PC-9 (cell line): ENCODE measurements around the gene ZCCHC10. TPM values are rescaled to one million over a fixed set of nuclear protein-coding genes. Genes with fewer than 3 reads are reported as not detected.
A peak's percentile ranks its signal among the peaks of the same experiment; 100 is the strongest.

Experiments used
- Bru-seq: library from RNA; stranded (reverse); fragments of 400-500 nt; gene quantifications from one replicate; lab custom pipeline; 2021; lab: Mats Ljungman, UMichigan
- BruChase-seq, 2 experiments: library from RNA; stranded (reverse); fragments of 400-500 nt; gene quantifications; one replicate each; lab custom pipeline; 2021; lab: Mats Ljungman, UMichigan
- BruUV-seq: library from RNA; stranded (reverse); fragments of 400-500 nt; replicated peaks from 2 replicates; lab custom pipeline; 2021; lab: Mats Ljungman, UMichigan
- CTCF ChIA-PET: fragments of 300-600 bp; sonication (Branson Sonifier 250); formaldehyde crosslinking; loops from one replicate; lab custom pipeline; 2022; ENCODE audit warnings: antibody characterized with exemption; lab: Charles Lee
- POLR2A ChIA-PET: fragments of 300-600 bp; sonication (Branson Sonifier 250); formaldehyde crosslinking; loops from one replicate; lab custom pipeline; 2022; ENCODE audit warnings: antibody characterized with exemption; ENCODE audit not compliant: unreplicated experiment; lab: Charles Lee
- DNase-seq, 2 experiments: peaks; one replicate each; pipeline versions ENCODE4 v3.0.0 to v3.0.0-alpha.2; 2015 to 2022; ENCODE audit warnings: mixed read lengths in 1 of 2
- H2AFZ ChIP-seq: fragments of 200-600 bp; sonication (generic); 2 replicates; pipeline ENCODE4 v1.8.1; 2017; ENCODE audit warnings: antibody characterized with exemption
- H3F3A ChIP-seq: fragments of 200-600 bp; sonication (generic); 2 replicates; pipeline ENCODE4 v1.8.1; 2017; ENCODE audit warnings: antibody characterized with exemption, mild to moderate bottlenecking, low read depth; ENCODE audit not compliant: insufficient read depth
- H3K27ac ChIP-seq: fragments of 200-600 bp; sonication (generic); 2 replicates; pipeline ENCODE4 v1.6.1; 2016; ENCODE audit warnings: mixed run types
- H3K27me3 ChIP-seq: fragments of 200-600 bp; sonication (generic); 2 replicates; pipeline ENCODE4 v1.6.1; 2016; ENCODE audit warnings: low read depth, mixed run types; ENCODE audit not compliant: insufficient read depth
- H3K36me3 ChIP-seq: fragments of 200-600 bp; sonication (generic); 2 replicates; pipeline ENCODE4 v1.6.1; 2016; ENCODE audit warnings: low read depth, mixed run types
- H3K4me1 ChIP-seq: fragments of 200-600 bp; sonication (generic); replicated peaks from 2 replicates; pipeline ENCODE4 v1.6.1; 2016; ENCODE audit warnings: mixed run types; ENCODE audit not compliant: insufficient read depth
- H3K4me2 ChIP-seq: fragments of 200-600 bp; sonication (generic); 2 replicates; pipeline ENCODE4 v1.6.1; 2017; ENCODE audit warnings: mixed run types
- H3K4me3 ChIP-seq: fragments of 200-600 bp; sonication (generic); 2 replicates; pipeline ENCODE4 v1.6.1; 2016; ENCODE audit warnings: mixed run types
- H3K79me2 ChIP-seq: fragments of 200-600 bp; sonication (generic); 2 replicates; pipeline ENCODE4 v1.6.1; 2017; ENCODE audit warnings: low read depth, mixed run types
- H3K9me2 ChIP-seq: fragments of 200-600 bp; sonication (generic); 2 replicates; pipeline ENCODE4 v1.8.1; 2017; ENCODE audit warnings: mild to moderate bottlenecking; ENCODE audit not compliant: insufficient read depth
- H3K9me3 ChIP-seq: fragments of 200-600 bp; sonication (generic); 2 replicates; pipeline ENCODE4 v1.8.1; 2016; ENCODE audit warnings: low read depth; ENCODE audit not compliant: insufficient read depth
- H4K20me1 ChIP-seq: fragments of 200-600 bp; sonication (generic); 2 replicates; pipeline ENCODE4 v1.8.1; 2017; ENCODE audit not compliant: insufficient read depth
- CTCF ChIP-seq: fragments of 200-600 bp; sonication (generic); conservative IDR thresholded peaks from 2 replicates; pipeline ENCODE4 v1.6.1; 2017; ENCODE audit warnings: mixed run types, antibody characterized with exemption, mild to moderate bottlenecking, moderate library complexity
- EZH2 ChIP-seq: fragments of 200-600 bp; sonication (generic); IDR thresholded peaks from 2 replicates; pipeline ENCODE4 v1.8.0; 2017; ENCODE audit warnings: antibody characterized with exemption, low read depth
- intact Hi-C: fragments of 100-400 bp; cut with micrococcal nuclease; formaldehyde crosslinking; loops from one replicate; pipeline ENCODE4 v1.10.0; 2022; ENCODE audit not compliant: unreplicated experiment
- long read RNA-seq: library from polyadenylated mRNA; stranded (forward); transcript quantifications from one replicate; pipeline ENCODE4 v2.0.0, GENCODE V29; 2022
- total RNA-seq: library from RNA; stranded (reverse); gene quantifications from 2 replicates; pipeline ENCODE4 v1.2.3, GENCODE V29; 2021

Gene ZCCHC10
- 8.3 and 14.9 TPM in 2 replicates for total RNA-seq
- Bru-seq, nascent RNA, result percentile 74 among the genes with signal in this experiment
- percentile 65 among the genes with signal in this experiment for BruChase-seq, experiment 1, labeled RNA remaining after a 2-hour chase
- BruChase-seq, experiment 2, labeled RNA remaining after a 6-hour chase, result percentile 62 among the genes with signal in this experiment
- long read RNA-seq, transcript ZCCHC10-203 (3 exons, 325 nt), result minor isoform, 8 of 40 reads
- long read RNA-seq, transcript ZCCHC10-201 (4 exons, 2,178 nt), result major isoform, 22 of 40 reads
- long read RNA-seq, partial matches to known transcripts, result 1 of 40 reads
- long read RNA-seq, other reads (novel, unspliced or antisense), result 0 of 40 reads

GRCh38 chr5:133025804-133026663 is at the start of gene ZCCHC10:
Gene ZCCHC10 (minus strand): TSS chr5:133026549. CDS start chr5:133026537, 12 bp downstream.
- Histone ChIP-seq H3K79me2 (peaks cover 34% of the 10 kb centered on the region), H3K27me3 (no peaks in the 10 kb centered on the region), H4K20me1 (no peaks in the 10 kb centered on the region; the same call in 1 of the 2 replicates), H3K36me3 (no peaks in the 10 kb centered on the region; the same call in 1 of the 2 replicates), H3K9me2 (no peaks in the 10 kb centered on the region), H3F3A (peaks cover 19% of the 10 kb centered on the region), H3K4me1 (peaks cover 13% of the 10 kb centered on the region; the same call in 1 of the 2 replicates), H3K4me3 (peak within 1 kb of the TSS; percentile 80), H3K9me3 (no peaks in the 10 kb centered on the region), H3K4me2 (peak within 1 kb of the TSS; percentile 97), H2AFZ (peak within 1 kb of the TSS; percentile 98), H3K27ac (peak within 1 kb of the TSS; percentile 62)
- no peak for TF ChIP-seq CTCF
- no peak for TF ChIP-seq EZH2
- intact Hi-C loops, result loop anchor here (2.0 kb wide), 1 partner anchor 63 kb away; the partner anchor contains the start of gene AFF4
- DNase-seq, result peak; percentile 84 to 90
- CTCF ChIA-PET, result no interaction called here
- POLR2A ChIA-PET, result no interaction called here
- TSS peak; percentile 77 for BruUV-seq

DNA sequence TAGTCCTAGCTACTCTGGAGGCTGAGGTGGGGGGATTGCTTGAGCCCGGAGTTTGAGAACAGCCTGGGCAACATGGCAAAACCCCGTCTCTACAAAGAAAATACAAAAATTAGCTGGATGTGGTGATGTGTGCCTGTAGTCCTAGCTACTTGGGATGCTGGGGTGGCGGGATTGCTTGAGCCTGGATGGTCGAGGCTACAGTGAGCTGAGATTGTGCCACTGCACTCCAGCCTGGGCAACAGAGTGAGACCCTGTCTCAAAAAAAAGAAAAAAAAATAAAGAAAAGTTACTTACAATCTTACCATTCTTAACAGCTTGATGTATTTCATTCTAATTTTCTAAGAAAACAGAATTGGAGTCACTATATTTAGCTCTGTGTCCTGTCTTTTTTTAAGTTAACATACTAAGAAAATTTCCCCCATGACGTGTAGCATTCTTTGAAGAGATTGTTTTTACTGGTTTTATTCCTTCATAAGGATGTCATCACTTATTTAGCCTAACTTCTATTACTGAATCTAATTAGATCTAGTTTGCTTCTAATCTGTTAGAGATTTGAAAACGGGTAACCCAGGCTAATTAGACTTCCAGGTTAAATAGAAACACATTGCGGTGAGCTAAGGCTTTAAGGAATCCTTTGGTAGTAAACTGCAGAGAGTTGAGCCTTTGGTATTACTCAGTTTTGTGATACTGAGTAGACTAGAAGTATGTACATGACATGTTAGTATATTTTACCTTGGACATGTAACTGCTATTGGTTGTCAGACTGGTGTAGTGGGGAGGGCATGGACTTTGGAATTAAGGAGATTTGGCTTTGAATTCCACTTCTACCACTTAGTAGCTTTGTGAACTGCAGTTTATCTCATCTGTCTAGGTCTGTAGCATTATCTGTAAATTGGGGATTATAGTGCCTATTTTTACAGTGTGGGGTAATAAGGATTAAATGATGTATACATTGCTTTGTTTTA is 49.5 kb upstream of the ZCCHC10 start:
- H3K9me2 ChIP-seq, result no peaks in the 10 kb centered on the region
- H4K20me1 ChIP-seq, result peaks cover 82% of the 10 kb centered on the region
- intact Hi-C loops, result no loop called here
- no peaks in the 10 kb centered on the region for H3K4me1 ChIP-seq
- ChIA-PET POLR2A (no interaction called here), CTCF (no interaction called here)
- no peak overlapping the region for H3K4me2 ChIP-seq
- no TSS peak for BruUV-seq
- H3K27me3 ChIP-seq, result no peaks in the 10 kb centered on the region
- H3K27ac ChIP-seq, result no peak overlapping the region
- H3K79me2 ChIP-seq, result peaks cover 88% of the 10 kb centered on the region
- TF ChIP-seq CTCF, result no peak
- TF ChIP-seq EZH2, result no peak
- no peak overlapping the region for H3K4me3 ChIP-seq
- no peak overlapping the region for H2AFZ ChIP-seq
- peaks cover 68% of the 10 kb centered on the region for H3K36me3 ChIP-seq
- no peaks in the 10 kb centered on the region for H3K9me3 ChIP-seq
- no peak for DNase-seq
- peaks cover 38% of the 10 kb centered on the region for H3F3A ChIP-seq
